H1 (cell line): ENCODE data around the gene C20orf202. TPM values are rescaled to one million over a fixed set of nuclear protein-coding genes. Genes with fewer than 3 reads are reported as not detected.

Experiments
- CEBPB ChIP-seq: IDR thresholded peaks from 2 replicates; pipeline ENCODE4 v1.6.1; 2012; ENCODE audit warnings: low read depth, low read length
- CREB1 ChIP-seq: IDR thresholded peaks from 2 replicates; pipeline ENCODE4 v1.6.1; 2012; ENCODE audit warnings: inconsistent platforms
- CTBP2 ChIP-seq: IDR thresholded peaks from 2 replicates; pipeline ENCODE4 v1.7.0; 2011; ENCODE audit warnings: borderline replicate concordance, mild to moderate bottlenecking, moderate library complexity, mixed read lengths, low read length; ENCODE audit not compliant: insufficient read depth, insufficient read length
- POLR2A ChIP-seq, 2 experiments: IDR thresholded peaks; 1 replicate in 1 of 2; 2 replicates in 1 of 2; pipeline ENCODE4 v1.6.1; 2011; ENCODE audit warnings: low read depth in 2 of 2, low read length in 2 of 2, mild to moderate bottlenecking in 2 of 2; ENCODE audit errors: control extremely low read depth in 1 of 2
- YY1 ChIP-seq: IDR thresholded peaks from 2 replicates; pipeline ENCODE4 v1.6.1; 2011; ENCODE audit warnings: low read depth, mild to moderate bottlenecking, low read length
- polyA plus RNA-seq, 7 experiments: library from polyadenylated mRNA; depleted of rRNA in 3 of 7; stranded (reverse) in 5 of 7; unstranded in 2 of 7; fragments of >200 nt in 5 of 7; fragments of 200-250 nt in 2 of 7; gene quantifications; 1 replicate in 5 of 7; 2 replicates in 1 of 7; 4 replicates in 1 of 7; pipeline versions ENCODE4 v1.2.1 to v1.2.3, GENCODE V29; 2011 to 2013; ENCODE audit warnings: missing spikeins in 2 of 7, mixed read lengths in 2 of 7
- total RNA-seq: library from RNA; stranded (reverse); fragmentation: NEBNext Ultra II Directional; extraction: Animal tissue kit (Norgen Biotek cat#: 25700); gene quantifications from 2 replicates; pipeline ENCODE4 v1.2.1, GENCODE V29; 2021

Gene C20orf202
- total and polyA plus RNA-seq, 2 of the 8 experiments (the other 6 are each of a cell fraction or from before 2014, with no cell fraction given): 0.12 TPM; not detected in 1

DNA sequence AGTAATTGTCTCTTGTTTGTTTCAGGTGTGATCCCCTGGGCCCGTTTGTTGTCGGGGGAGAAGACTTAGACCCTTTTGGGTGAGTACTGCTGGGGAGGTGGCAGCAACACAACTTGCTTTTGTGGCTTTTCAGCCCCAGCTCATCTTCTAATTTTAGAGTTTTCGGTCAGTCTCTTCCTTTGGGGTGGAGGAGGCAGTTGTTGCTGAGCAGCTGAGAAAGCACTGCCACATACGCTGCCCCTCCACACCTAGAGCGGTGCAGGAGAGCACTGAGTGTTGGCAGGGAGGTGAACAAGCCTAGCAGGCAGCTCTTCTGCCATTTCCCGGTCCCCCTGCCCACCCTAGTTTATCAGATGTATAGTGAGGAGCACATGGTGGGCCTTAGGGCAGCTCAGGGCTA, 40.1 kb upstream of the C20orf202 start (continued):
- TF ChIP-seq CTBP2 (no peak), CEBPB (no peak), POLR2A (IDR thresholded peaks at IDR 0.05; ENCODE audit: control extremely low read depth in 1 of 2, low read depth in 2 of 2, low read length in 2 of 2) (no peak), CREB1 (no peak), YY1 (no peak)
